Mammary epithelial cell (primary cell): ENCODE measurements around the gene TMPRSS12.

Experiments used
- EZH2 ChIP-seq: IDR thresholded peaks from 2 replicates; pipeline ENCODE4 v1.6.1; 2012; ENCODE audit warnings: low read length, inconsistent platforms, borderline replicate concordance
- TF ChIP-seq, protein P1 (sequence below), 2 donors: IDR thresholded peaks in 1 of 2; conservative IDR thresholded peaks in 1 of 2; 2 replicates each; pipeline ENCODE4 v1.5.1; 2011 to 2012; ENCODE audit warnings: inconsistent platforms in 2 of 2, low read length in 2 of 2, mild to moderate bottlenecking in 2 of 2, control low read depth in 1 of 2, low read depth in 1 of 2; ENCODE audit not compliant: insufficient read depth in 1 of 2; ENCODE audit errors: extremely low read depth in 1 of 2

DNA sequence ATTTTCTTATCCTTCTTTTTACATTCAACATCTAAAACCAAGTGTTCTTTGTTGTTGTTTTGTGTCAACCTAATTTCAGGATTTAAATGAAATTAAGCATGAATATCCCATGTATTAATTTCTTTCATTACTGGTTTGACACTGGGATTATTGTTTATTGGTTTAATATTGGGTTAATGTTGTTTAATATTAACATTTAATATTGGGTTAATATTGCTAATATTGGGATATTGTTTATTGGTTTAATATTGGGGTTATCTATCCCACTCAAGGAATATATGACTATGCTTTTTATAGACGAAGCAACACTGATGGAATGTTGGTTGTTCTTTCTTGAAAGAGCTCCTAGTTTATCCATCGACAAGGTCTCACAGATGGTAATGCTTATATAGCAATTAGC is 45.9 kb downstream of the TMPRSS12 start:
- TF ChIP-seq, protein P1, sequence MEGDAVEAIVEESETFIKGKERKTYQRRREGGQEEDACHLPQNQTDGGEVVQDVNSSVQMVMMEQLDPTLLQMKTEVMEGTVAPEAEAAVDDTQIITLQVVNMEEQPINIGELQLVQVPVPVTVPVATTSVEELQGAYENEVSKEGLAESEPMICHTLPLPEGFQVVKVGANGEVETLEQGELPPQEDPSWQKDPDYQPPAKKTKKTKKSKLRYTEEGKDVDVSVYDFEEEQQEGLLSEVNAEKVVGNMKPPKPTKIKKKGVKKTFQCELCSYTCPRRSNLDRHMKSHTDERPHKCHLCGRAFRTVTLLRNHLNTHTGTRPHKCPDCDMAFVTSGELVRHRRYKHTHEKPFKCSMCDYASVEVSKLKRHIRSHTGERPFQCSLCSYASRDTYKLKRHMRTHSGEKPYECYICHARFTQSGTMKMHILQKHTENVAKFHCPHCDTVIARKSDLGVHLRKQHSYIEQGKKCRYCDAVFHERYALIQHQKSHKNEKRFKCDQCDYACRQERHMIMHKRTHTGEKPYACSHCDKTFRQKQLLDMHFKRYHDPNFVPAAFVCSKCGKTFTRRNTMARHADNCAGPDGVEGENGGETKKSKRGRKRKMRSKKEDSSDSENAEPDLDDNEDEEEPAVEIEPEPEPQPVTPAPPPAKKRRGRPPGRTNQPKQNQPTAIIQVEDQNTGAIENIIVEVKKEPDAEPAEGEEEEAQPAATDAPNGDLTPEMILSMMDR (conservative IDR thresholded peaks at IDR 0.05 in 1 of 2, IDR thresholded peaks at IDR 0.05 in 1 of 2; ENCODE audit: extremely low read depth in 1 of 2, insufficient read depth in 1 of 2, low read depth in 1 of 2, low read length in 2 of 2) = no peak
- no peak for TF ChIP-seq EZH2
